Parathyroid adenoma (tissue), 2 donors: ENCODE data around the gene ARHGEF28.
A peak's percentile ranks its signal among the peaks of the same experiment; 100 is the strongest.

Source experiments
- H2AFZ ChIP-seq: fragments of 300-600 bp; sonication (generic); one replicate; pipeline ENCODE4 v1.7.0; 2017; ENCODE audit warnings: antibody characterized with exemption, mild to moderate bottlenecking
- H3K27ac ChIP-seq: fragments of 300-600 bp; sonication (generic); one replicate; pipeline ENCODE4 v1.7.0; 2017
- H3K27me3 ChIP-seq: fragments of 300-600 bp; sonication (generic); one replicate; pipeline ENCODE4 v1.7.0; 2017; ENCODE audit warnings: low read length; ENCODE audit not compliant: control insufficient read depth, insufficient read depth
- H3K36me3 ChIP-seq: fragments of 300-600 bp; sonication (generic); one replicate; pipeline ENCODE4 v1.7.0; 2017; ENCODE audit warnings: low read length; ENCODE audit not compliant: control insufficient read depth, insufficient read depth
- H3K4me1 ChIP-seq: fragments of 300-600 bp; sonication (generic); one replicate; pipeline ENCODE4 v1.7.0; 2017; ENCODE audit warnings: control low read depth
- H3K4me2 ChIP-seq: fragments of 300-600 bp; sonication (generic); one replicate; pipeline ENCODE4 v1.7.0; 2017; ENCODE audit warnings: low read length
- H3K4me3 ChIP-seq: fragments of 300-600 bp; sonication (generic); one replicate; pipeline ENCODE4 v1.7.0; 2017; ENCODE audit warnings: low read depth, low read length
- H3K79me2 ChIP-seq: fragments of 300-600 bp; sonication (generic); one replicate; pipeline ENCODE4 v1.7.0; 2017; ENCODE audit warnings: control low read depth
- H3K9ac ChIP-seq: fragments of 300-600 bp; sonication (generic); one replicate; pipeline ENCODE4 v1.7.0; 2017; ENCODE audit warnings: mild to moderate bottlenecking
- H3K9me3 ChIP-seq: fragments of 300-600 bp; sonication (generic); one replicate; pipeline ENCODE4 v1.7.0; 2017; ENCODE audit warnings: low read length; ENCODE audit not compliant: control insufficient read depth
- CTCF ChIP-seq: fragments of 300-600 bp; sonication (generic); IDR thresholded peaks from one replicate; pipeline ENCODE4 v1.7.0; 2017; ENCODE audit warnings: antibody characterized with exemption, mild to moderate bottlenecking
- donor health status: primary hyperparathyroidism.

Gene ARHGEF28

GRCh38 chr5:73757416-73757815, 131.4 kb downstream of the ARHGEF28 start:
- Histone ChIP-seq H3K4me2 (no peak overlapping the region), H3K36me3 (no peaks in the 10 kb centered on the region), H3K27ac (no peak overlapping the region), H3K9ac (no peak overlapping the region), H3K9me3 (no peaks in the 10 kb centered on the region), H3K4me1 (no peaks in the 10 kb centered on the region), H3K79me2 (no peaks in the 10 kb centered on the region), H3K4me3 (no peak overlapping the region), H2AFZ (no peak overlapping the region), H3K27me3 (no peaks in the 10 kb centered on the region)
- no peak for TF ChIP-seq CTCF

GRCh38 chr5:73759771-73760170, 133.8 kb downstream of the ARHGEF28 start:
- Histone ChIP-seq H3K27me3 (no peaks in the 10 kb centered on the region), H3K4me2 (no peak overlapping the region), H3K27ac (no peak overlapping the region), H3K4me1 (no peaks in the 10 kb centered on the region), H3K9ac (no peak overlapping the region), H3K79me2 (no peaks in the 10 kb centered on the region), H3K9me3 (no peaks in the 10 kb centered on the region), H3K4me3 (no peak overlapping the region), H3K36me3 (no peaks in the 10 kb centered on the region), H2AFZ (peak overlapping the region; percentile 61)
- TF ChIP-seq CTCF = no peak

- no peaks in the 10 kb centered on the region for H3K36me3 ChIP-seq
- no peaks in the 10 kb centered on the region for H3K9me3 ChIP-seq
- no peak overlapping the region for H3K27ac ChIP-seq
- no peak for TF ChIP-seq CTCF
- no peak overlapping the region for H3K4me3 ChIP-seq
- no peak overlapping the region for H3K4me2 ChIP-seq
- no peak overlapping the region for H3K9ac ChIP-seq
- H3K27me3 ChIP-seq = no peaks in the 10 kb centered on the region
- no peaks in the 10 kb centered on the region for H3K4me1 ChIP-seq
- no peak overlapping the region for H2AFZ ChIP-seq
- no peaks in the 10 kb centered on the region for H3K79me2 ChIP-seq
Measured at GRCh38 chr5:73763300-73764032, 137.5 kb downstream of the ARHGEF28 start.

GRCh38 chr5:73764586-73764985, 138.6 kb downstream of the ARHGEF28 start:
- no peak overlapping the region for H3K4me3 ChIP-seq
- H3K27ac ChIP-seq = no peak overlapping the region
- H3K9me3 ChIP-seq = no peaks in the 10 kb centered on the region
- no peak overlapping the region for H2AFZ ChIP-seq
- H3K9ac ChIP-seq = no peak overlapping the region
- H3K4me1 ChIP-seq = no peaks in the 10 kb centered on the region
- no peaks in the 10 kb centered on the region for H3K36me3 ChIP-seq
- H3K79me2 ChIP-seq = no peaks in the 10 kb centered on the region
- no peak for TF ChIP-seq CTCF
- no peak overlapping the region for H3K4me2 ChIP-seq
- no peaks in the 10 kb centered on the region for H3K27me3 ChIP-seq

GRCh38 chr5:73764996-73765395, 139.0 kb downstream of the ARHGEF28 start:
- Histone ChIP-seq H3K79me2 (no peaks in the 10 kb centered on the region), H3K9ac (no peak overlapping the region), H3K27me3 (no peaks in the 10 kb centered on the region), H3K4me3 (no peak overlapping the region), H3K9me3 (no peaks in the 10 kb centered on the region), H3K4me1 (no peaks in the 10 kb centered on the region), H3K27ac (no peak overlapping the region), H3K4me2 (no peak overlapping the region), H2AFZ (no peak overlapping the region), H3K36me3 (no peaks in the 10 kb centered on the region)
- TF ChIP-seq CTCF = no peak
